T follicular helper cell (primary cell): ENCODE data around the gene AIM2.
"Not testable (repeated sequence)": the region's sequence is repeated elsewhere in the genome, so short reads cannot be mapped to it uniquely, and the experiment has no call there.

Experiments used
- DNase-seq: peaks from one replicate; pipeline ENCODE4 v3.0.0-alpha.2; 2020; ENCODE audit warnings: low read depth
- total RNA-seq, 2 experiments: gene quantifications; one replicate each; lab custom pipeline; 2026; lab: John Stamatoyannopoulos, UW

Gene AIM2
- 25.8 to 132 reads per million in 2 experiments for total RNA-seq

GRCh38 chr1:159076438-159077119, at the start of gene AIM2:
AIM2 (minus strand) TSS chr1:159076766; CDS start chr1:159073499, 3,267 bp downstream.
- DNase-seq = peak; percentile 30

- DNase-seq = no peak
These were observed 47.0 kb upstream of the AIM2 start for GRCh38 chr1:159123587-159123986.

DNA sequence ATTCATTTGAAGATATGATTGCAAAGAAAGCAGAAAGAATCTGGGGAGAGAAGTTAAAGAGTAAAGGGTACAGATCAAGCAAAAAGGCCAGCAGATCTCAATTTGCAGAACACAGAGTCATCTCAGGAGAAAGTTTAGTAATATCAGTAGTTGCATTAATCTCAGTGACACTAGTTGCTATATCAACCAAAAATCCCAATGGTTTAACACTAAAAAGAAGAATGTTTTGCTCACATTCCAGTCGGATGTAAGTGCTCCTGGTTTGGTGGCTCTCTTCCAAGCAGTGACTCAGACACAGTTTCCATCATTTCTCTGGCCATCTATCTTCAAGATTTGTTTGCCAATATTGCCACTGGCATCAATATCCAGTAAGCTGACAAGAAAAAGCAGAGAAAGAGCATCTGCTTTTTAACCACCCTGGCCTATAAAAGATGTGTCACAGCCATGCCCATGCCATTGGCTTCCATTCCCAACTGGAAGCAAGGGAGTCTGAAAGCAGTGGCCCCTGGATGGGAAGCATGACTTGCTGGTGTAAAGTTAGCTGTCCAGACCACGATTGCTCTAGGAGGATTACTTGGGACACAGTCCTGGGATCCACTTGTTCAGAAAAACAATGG, 45.5 kb upstream of the AIM2 start:
- no peak for DNase-seq

- DNase-seq = no peak
These were observed 45.0 kb upstream of the AIM2 start for GRCh38 chr1:159121526-159121925.

DNA sequence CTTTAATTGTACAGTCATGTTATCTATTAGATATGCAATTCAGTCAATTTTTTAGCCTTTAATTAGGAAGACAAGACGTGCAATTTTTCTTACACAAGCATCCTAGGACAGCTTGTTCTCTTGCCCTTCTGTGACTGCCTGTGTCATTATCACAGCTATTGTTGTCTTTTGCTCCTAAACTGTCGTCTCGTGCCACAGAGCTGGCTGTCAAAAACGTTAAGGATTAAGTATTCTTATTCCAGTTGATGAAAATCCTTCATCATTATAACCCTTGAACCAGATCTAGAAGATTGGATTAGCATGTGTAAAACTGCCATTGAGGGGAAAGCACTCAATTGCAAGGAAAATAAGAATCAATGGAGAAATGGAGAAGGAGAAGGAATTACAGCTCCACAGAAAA, 43.8 kb upstream of the AIM2 start:
- DNase-seq = no peak

DNA sequence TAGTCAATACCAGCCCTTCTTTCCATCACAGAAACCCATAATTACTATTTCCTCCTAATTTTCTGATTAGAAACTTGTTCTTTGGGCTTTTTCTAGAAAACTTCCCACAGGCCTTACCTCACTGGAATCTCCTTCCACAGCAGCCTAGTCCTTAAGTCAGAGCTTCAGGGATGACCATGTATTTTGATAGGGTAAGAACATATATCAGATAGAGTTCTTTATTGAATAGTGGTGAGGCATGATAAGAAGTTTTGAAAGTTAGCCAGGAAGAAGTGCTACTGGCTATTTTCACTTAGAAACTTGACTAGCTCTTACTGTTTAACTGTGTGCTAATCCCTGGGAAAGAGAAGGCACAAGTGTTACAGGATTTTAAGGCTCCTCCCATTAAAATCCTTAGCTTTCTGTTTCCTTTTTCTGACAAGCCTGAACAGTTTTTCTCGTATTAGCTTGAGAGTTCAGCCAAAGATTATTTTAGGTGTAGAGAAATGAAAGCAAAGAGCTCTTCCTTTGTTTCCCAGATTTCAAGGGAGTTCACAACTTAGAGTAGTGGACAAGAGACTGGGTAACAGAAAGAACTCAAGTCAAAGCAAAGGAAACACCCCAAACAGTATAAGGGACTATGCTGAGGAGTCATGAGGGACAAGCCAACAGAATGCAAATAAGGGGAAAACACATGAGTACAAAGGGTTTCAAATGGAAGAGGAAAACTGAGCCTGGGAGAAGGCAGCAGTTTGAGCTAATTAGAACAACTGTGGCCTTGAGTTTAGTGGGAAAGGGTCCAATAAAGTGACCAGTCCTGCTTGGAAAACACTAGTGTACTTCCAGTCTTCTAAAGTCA, 37.2 kb upstream of the AIM2 start:
- DNase-seq = no peak

GRCh38 chr1:159103021-159103420, 26.5 kb upstream of the AIM2 start:
- DNase-seq = not testable (repeated sequence)

DNA sequence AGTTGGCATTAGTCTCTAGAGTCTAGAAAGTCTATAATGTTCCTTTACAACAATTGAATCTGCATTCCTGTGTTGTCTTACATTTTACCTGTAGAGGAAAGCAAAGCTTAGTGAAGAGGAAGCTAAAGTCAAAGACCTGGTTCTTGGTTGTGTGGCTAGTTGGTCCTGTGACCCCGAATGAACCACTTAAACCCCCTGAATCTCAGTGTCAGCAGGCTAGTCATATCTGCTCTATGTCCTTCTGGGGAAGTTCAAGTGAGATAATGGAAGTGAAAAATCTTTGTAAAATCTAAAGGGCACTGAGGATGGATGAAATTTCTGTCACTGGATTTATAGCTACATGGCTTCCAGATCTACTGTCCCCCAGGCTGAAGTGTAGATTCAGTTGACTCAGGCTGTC, 24.0 kb upstream of the AIM2 start:
- DNase-seq = no peak

DNA sequence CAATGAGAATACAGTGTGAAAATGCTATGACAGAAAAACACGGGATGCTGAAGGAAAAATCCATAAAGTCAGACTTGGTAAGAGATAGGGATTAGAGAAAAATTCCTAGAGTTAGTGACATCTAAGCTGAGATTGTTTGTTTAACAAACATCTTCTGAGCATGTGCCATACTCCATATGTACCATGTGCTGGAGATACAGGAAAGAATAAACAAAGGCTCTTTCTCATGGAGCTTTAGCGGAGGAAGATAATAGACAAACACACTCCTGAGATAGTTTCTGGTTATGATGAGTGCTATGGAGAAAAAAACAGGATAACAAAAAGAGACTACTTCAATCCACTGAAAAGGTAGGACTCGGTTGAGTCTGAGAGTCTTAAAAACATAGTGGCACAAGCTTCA, 22.0 kb upstream of the AIM2 start:
- no peak for DNase-seq

GRCh38 chr1:159092036-159092760, 15.6 kb upstream of the AIM2 start:
- DNase-seq = no peak

GRCh38 chr1:159091607-159092031, 15.1 kb upstream of the AIM2 start:
- no peak for DNase-seq

DNA sequence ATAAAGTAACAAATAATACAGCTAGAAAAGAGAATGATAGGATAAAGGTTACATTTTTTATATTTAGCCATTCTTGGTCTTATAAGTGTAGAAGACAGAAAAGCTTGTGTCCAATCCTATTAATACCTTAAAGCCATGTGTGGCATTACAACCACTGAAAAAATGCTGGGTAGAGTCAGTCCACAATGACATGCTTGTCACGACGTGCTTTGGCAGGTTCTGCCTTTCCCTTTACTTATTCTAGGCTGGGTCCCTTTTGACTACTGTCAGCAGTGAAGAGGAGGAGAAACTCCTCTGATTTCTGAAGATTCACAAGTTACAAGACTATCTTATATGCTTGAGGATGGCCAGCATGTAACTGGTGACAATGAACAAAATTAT, 14.6 kb upstream of the AIM2 start:
- no peak for DNase-seq

DNA sequence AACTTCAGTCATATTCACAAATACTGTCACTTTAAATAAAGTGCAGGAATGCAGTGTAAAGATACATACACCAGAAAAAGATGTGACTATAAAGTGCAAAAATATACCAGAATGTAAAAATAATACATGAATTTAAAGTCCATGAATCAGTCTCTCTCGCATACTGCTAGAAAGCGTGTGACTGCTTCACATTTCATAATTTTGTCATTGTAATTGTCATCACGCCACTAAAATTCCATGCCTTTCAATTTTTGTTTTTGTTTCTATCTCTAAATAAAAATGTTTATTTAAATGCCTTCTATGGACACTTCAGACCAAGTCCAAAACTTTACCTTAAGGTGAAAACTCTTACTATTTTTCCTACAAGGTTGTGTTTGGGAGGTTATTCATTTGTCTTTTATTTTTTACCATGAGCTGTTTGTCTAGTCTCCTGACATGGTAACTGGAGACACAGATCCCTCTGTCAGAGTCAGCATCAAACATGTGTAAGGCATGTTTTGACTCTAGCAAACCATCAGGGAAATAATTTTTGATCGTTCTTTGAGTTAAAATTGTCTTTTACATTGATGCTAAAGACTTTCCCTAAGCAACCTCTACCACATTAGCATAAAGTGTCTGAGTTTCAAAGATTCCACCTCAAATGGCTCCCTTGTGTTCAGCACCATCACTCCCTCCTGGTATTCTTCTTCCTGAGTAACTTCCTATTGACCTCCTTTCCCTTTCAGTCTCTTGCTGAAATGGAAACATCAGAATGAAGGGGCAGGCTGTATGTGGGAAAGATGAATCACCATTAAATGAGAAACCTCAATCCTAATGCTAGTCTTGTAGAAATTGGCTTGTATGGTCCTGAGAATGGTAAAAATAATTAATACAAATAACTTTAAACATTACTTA, 14.0 kb upstream of the AIM2 start:
- no peak for DNase-seq

GRCh38 chr1:159089184-159089791, 12.7 kb upstream of the AIM2 start:
- DNase-seq = no peak

- no peak for DNase-seq
These were observed 12.1 kb upstream of the AIM2 start for GRCh38 chr1:159088546-159089183.

DNA sequence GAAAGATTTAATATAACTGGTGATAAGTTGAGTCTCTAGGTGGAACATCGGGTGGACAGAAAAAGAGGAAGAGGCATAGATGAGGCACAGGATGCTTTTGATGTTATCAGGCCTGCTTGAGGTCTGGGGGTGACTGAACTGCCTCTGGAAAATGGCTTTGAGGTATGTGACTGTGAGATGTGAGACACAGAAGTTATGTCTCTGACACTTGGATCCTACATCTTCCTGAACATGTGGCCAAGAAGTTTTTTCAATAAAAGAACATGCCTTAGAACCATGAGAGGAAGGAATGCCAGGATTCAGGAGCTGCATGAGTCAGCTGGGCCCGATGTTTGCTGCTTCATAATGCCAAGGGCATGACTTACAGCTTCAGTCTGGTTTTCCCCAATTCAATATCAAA, 11.5 kb upstream of the AIM2 start:
- no peak for DNase-seq

DNA sequence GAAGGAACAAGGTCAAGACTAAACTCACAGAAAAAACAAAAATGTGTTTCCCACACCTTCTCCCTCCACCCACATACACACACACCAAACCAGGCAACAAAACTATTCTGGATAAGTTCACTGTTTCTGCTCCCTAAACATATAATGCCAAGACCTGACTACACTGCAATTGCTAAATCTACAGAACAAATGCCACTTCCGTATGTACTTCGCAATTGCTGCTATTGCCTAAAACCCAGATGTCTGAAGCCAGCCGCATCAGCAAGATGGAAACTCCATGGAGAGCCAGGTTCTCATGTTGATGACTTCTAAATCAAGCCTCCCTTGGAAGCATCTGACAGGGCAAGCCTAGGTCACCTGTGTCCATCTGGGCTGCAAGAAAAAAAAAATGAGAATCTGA, 8.3 kb upstream of the AIM2 start:
- DNase-seq = no peak

DNA sequence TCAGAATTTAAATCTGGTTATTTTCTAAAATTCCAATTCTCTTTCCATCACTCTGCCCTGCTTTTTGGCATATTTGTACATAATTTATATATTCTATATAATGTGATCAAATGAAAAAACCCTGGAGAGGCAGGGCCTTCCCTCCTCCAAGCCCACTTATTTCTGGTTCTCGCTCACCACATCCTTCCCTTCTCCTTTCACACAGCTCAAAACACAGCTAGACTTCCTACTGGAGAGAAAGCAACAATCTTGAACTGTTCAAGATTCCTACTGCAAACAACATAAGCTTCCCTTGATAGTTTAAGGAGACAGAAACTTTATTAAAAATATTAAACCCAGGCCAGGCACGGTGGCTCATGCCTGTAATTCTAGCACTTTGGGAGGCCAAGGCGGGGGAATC, 7.6 kb upstream of the AIM2 start:
- no peak for DNase-seq

DNA sequence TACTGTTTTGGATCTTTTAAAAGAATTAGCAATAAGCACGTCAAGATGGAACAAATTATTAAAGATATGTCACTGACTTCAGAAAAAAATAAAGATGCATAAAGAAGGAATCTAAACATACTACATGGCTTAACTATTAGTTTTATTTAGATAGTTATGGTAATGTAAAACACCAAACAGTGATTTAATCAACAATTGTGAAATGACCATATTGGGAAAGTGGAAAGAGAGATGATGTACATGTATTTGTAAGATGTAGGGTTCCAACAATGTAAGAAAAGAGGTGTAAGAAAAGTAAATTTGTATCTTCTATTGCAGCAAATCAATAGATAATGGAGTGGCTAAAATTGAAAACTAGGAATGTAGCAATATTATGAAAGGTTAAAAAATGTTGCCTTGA, 6.4 kb upstream of the AIM2 start:
- no peak for DNase-seq

DNA sequence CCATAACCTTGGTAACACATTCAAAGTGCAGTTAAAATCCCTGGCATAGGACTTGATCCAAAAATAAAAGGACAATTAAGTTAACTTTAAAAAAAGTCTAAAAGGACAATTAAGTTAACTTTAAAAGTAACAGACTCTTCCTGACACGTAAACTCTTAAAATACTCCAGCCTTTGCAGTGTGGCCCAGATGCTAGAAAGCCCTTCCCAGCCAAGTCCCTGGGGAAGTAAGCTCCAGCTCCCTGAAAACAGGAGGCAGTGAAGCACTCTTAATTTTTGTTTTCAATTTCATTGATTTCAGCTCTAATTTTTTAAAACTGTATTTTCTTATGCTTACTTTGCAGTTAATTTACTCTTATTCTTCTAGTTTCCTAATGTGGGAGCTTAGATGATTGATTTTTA, 5.1 kb upstream of the AIM2 start:
- DNase-seq = no peak
